GM12872 (cell line): ENCODE results near the gene FBN3.

ENCODE experiments used
- TF ChIP-seq, protein P1 (sequence below): IDR thresholded peaks from 3 replicates; pipeline ENCODE4 v1.5.1; 2011; ENCODE audit warnings: low read depth, mild to moderate bottlenecking, low read length, moderate library complexity; ENCODE audit not compliant: insufficient read depth

Gene FBN3

DNA sequence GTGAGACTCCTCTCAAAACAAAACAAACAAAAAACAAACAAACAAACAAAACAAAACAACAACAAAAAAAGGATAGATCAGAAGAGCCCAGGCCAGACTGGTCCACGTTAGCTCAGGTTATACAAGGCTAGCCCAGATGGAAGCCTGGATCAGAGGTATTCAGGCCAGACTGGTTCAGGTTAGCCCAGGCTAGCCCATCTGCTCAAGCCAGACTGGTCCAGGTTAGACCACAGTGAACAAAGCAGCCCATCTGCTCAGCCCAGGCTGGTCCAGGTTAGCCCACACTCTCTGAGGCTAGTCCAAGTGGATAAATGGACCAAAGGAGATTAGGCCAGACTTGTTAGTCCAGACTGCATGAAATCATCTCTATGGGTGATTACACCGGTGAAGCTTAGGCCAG lies 55.7 kb downstream of the FBN3 start:
- TF ChIP-seq, protein P1, sequence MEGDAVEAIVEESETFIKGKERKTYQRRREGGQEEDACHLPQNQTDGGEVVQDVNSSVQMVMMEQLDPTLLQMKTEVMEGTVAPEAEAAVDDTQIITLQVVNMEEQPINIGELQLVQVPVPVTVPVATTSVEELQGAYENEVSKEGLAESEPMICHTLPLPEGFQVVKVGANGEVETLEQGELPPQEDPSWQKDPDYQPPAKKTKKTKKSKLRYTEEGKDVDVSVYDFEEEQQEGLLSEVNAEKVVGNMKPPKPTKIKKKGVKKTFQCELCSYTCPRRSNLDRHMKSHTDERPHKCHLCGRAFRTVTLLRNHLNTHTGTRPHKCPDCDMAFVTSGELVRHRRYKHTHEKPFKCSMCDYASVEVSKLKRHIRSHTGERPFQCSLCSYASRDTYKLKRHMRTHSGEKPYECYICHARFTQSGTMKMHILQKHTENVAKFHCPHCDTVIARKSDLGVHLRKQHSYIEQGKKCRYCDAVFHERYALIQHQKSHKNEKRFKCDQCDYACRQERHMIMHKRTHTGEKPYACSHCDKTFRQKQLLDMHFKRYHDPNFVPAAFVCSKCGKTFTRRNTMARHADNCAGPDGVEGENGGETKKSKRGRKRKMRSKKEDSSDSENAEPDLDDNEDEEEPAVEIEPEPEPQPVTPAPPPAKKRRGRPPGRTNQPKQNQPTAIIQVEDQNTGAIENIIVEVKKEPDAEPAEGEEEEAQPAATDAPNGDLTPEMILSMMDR, result no peak

DNA sequence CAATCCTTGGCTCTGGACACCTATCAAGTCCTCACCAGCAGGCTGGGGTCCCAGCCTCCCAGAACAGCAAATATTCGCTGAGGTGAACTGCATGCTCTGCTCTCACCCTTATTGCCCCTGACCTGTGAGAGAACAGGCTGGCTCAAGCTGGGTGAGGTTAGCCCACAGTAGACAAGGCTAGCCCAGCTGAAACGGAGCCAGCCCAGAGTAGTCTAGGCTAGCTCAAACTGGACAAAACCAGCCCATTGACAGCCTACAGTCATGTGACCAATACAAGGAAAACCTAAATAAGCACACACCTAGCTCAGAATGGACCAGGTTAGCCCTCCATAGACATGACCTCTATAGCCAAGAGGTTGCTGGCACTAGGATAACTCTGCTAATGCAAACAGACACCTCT lies 58.4 kb downstream of the FBN3 start:
- TF ChIP-seq, protein P1, result no peak

GRCh38 chr19:8089664-8090601 lies 59.5 kb downstream of the FBN3 start:
- TF ChIP-seq, protein P1, result no peak

DNA sequence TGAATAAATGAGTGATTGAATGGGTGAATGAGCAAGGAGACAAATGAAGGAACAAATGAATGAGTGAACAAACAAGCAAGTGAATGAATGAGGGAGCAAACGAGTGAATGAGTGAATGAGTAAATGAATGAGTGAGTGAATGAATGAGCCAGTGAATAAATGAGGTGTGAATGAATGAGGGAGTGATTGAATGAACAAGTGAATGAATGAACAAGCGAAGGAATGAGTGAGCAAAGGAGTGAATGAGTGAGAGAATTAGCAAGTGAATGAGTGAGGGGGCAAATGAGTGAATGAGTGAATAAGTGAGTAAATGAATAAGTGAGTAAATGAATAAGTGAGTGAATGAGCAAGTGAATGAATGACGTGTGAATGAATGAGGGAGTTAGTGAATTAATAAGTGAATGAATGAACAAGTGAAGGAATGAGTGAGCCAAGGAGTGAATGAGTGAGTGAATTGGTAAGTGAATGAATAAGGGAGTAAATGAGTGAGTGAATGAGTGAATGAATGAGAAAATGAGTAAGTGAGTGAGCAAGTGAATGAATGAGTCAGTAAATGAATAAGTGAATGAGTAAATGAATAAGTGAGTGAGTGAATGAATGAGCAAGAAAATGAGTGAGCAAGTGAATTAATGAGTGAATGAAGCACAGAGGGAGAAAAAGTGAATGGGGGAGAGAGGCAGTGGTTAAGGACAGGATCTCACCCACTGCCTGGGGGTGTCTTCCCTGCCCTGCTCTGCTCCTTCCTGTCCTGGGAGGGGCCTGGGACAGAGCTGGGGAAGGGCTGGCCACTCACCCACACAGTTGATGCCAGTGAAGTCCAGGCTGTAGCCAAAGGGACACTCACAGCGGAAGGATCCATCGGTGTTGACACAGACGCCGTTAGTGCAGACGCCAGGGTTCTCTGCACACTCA lies 60.4 kb downstream of the FBN3 start:
- TF ChIP-seq, protein P1, result no peak

GRCh38 chr19:8087876-8088275 lies 61.5 kb downstream of the FBN3 start:
- TF ChIP-seq, protein P1, result no peak

GRCh38 chr19:8086849-8087248 lies 62.5 kb downstream of the FBN3 start:
- TF ChIP-seq, protein P1, result no peak

DNA sequence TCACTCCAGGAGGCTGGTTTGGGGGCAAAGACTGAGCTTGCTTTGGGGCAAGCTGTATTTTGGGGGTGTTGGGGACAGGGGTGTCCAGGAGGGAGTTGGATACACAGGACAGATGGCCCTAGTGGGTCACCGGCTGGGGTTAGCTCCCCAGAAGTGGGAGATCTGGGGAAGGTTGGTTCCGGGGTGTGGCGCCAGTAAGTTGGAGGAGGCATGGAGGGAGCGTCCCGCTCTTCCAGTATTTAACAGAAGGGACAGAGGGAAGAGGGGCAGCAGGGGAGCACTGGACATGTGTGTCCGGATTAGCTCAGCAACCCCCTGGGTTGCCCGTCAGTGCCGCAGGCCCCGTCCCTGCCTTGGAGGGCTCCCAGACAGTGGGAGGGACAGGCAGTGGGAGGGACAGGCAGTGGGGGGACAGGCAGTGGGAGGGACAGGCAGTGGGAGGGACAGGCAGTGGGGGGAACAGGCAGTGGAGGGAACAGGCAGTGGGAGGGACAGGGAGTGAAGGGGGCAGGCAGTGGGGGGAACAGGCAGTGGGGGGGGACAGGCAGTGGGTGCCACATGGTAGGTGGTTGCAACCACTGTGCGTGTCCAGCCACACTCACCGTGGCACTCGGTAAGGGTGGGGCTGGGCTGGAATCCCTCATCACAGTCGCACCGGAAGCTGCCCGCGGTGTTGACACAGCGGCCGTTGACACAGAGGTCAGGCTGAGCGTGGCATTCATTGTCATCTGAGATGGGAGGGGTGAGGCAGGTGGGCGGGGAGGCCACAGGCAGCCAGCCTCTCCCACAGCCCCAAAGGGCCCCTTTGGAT lies 63.6 kb downstream of the FBN3 start:
- TF ChIP-seq, protein P1, result no peak
